ENCODE results near the gene TXN2. TPM values are rescaled to one million over a fixed set of nuclear protein-coding genes. Genes with fewer than 3 reads are reported as not detected.

The TXN2 gene
- total and polyA plus RNA-seq, 2 of the 4 experiments (the other 2 are of a cell fraction) = 49.6 to 166 TPM

- Histone ChIP-seq H3K9me1 (ENCODE audit: insufficient read depth, low read length) (peaks cover 3% of the 10 kb centered on the region; the same call in 1 of the 2 replicates), H3K27me3 (ENCODE audit: control insufficient read depth, insufficient read depth, low read length) (no peaks in the 10 kb centered on the region), H2AK9ac (replicated peaks; ENCODE audit: low read depth, low read length, poor library complexity) (no peak overlapping the region), H3K27ac (ENCODE audit: insufficient read depth, low read length) (no peak overlapping the region), H2AK5ac (ENCODE audit: low read depth, low read length) (no peak overlapping the region), H2BK20ac (ENCODE audit: low read depth, low read length) (no peak overlapping the region), H3K4me2 (ENCODE audit: low read depth, low read length) (no peak overlapping the region), H3K18ac (ENCODE audit: low read depth, low read length) (no peak overlapping the region), H3K4ac (ENCODE audit: low read depth, low read length) (no peak overlapping the region), H3K4me3 (ENCODE audit: insufficient read depth, low read depth, low read length) (no peak overlapping the region), H3K4me1 (ENCODE audit: control insufficient read depth, insufficient read depth, low read length) (no peaks in the 10 kb centered on the region), H3K23ac (ENCODE audit: low read depth, low read length) (no peak overlapping the region), H2BK5ac (ENCODE audit: low read depth, low read length, poor library complexity, severe bottlenecking) (no peak overlapping the region), H3K14ac (replicated peaks; ENCODE audit: low read depth, low read length) (no peak overlapping the region), H3K9me3 (ENCODE audit: control insufficient read depth, insufficient read depth, low read length) (no peaks in the 10 kb centered on the region), H4K5ac (ENCODE audit: low read depth, low read length) (no peak overlapping the region), H4K8ac (ENCODE audit: low read depth in 2 of 2, low read length in 2 of 2) (no peak overlapping the region), H4K20me1 (ENCODE audit: insufficient read depth, low read length) (peaks cover 38% of the 10 kb centered on the region), H4K91ac (ENCODE audit: insufficient read depth, low read depth, low read length) (no peak overlapping the region), H3K79me1 (ENCODE audit: low read depth in 1 of 2, low read length in 2 of 2) (peaks cover 5 to 12% of the 10 kb centered on the region in 2 experiments; a peak in 2 of 4 replicates), H3K9ac (ENCODE audit: low read depth, low read length) (no peak overlapping the region), H2AFZ (replicated peaks; ENCODE audit: low read length, poor library complexity) (no peak overlapping the region), H2BK15ac (ENCODE audit: low read depth, low read length) (no peak overlapping the region), H2BK120ac (ENCODE audit: low read depth, low read length) (no peak overlapping the region), H3K36me3 (ENCODE audit: control insufficient read depth, insufficient read depth, low read length) (peaks cover 65% of the 10 kb centered on the region), H3K56ac (ENCODE audit: extremely low read depth, insufficient read depth, low read length) (no peak overlapping the region)
- no CpG with 5 or more reads among the region's 4 CpGs for WGBS, 2 experiments (ENCODE audit: extremely low coverage in 2 of 2, insufficient read length in 1 of 2)
- in situ Hi-C loops (cut with MboI; ENCODE audit: low sequenced_read_pairs) (loop anchor here (25.0 kb wide), 1 partner anchor 1201 kb away; no protein-coding TSS in a partner anchor), intact Hi-C loops (cut with micrococcal nuclease) (no loop called here), dilution Hi-C loops (cut with HindIII; ENCODE audit: low sequenced_read_pairs, unreplicated experiment) (no loop called here)
- TF ChIP-seq ELK1 (IDR thresholded peaks at IDR 0.05; ENCODE audit: borderline replicate concordance, low read depth, low read length) (no peak), RCOR1 (IDR thresholded peaks at IDR 0.05; ENCODE audit: insufficient replicate concordance, low read length) (no peak), FOS (IDR thresholded peaks at IDR 0.05; ENCODE audit: low read depth, low read length) (no peak), SMC3 (IDR thresholded peaks at IDR 0.05; ENCODE audit: low read depth, low read length) (no peak), CTCF (conservative IDR thresholded peaks at IDR 0.05; ENCODE audit: low read depth, low read length) (no peak), RAD21 (IDR thresholded peaks at IDR 0.05; ENCODE audit: low read length) (no peak), POLR2A (IDR thresholded peaks at IDR 0.05; ENCODE audit: low read depth, low read length) (no peak), BHLHE40 (IDR thresholded peaks at IDR 0.05; ENCODE audit: low read depth, low read length) (no peak), USF2 (IDR thresholded peaks at IDR 0.05; ENCODE audit: low read depth, low read length) (no peak), CEBPB (IDR thresholded peaks at IDR 0.05; ENCODE audit: low read depth, low read length) (no peak), RFX5 (IDR thresholded peaks at IDR 0.05; ENCODE audit: low read depth, low read length) (no peak), MXI1 (IDR thresholded peaks at IDR 0.05; ENCODE audit: borderline replicate concordance, low read depth, low read length) (no peak), MAFK (IDR thresholded peaks at IDR 0.05; ENCODE audit: low read depth, low read length) (no peak), MAZ (IDR thresholded peaks at IDR 0.05; ENCODE audit: borderline replicate concordance, low read depth, low read length) (no peak), NFE2L2 (IDR thresholded peaks at IDR 0.05; ENCODE audit: low read depth, low read length) (no peak), CHD1 (IDR thresholded peaks at IDR 0.05; ENCODE audit: low read depth, low read length) (no peak)
- ATAC-seq (ENCODE audit: low read depth) (no peak), DNase-seq (no peak)
- BruUV-seq (replicated peaks) = no TSS peak
- ChIA-PET POLR2A (ENCODE audit: unreplicated experiment) (interaction anchor here (0.6 kb wide), 1 partner anchor 260 kb away, joined by 15 read pairs; no protein-coding TSS in a partner anchor), CTCF (no interaction called here)
These were observed 31.6 kb upstream of the TXN2 start for GRCh38 chr22:36512991-36513390.

All from IMR-90 (cell line).